Measurements from ENCODE around the gene ATAD3B.

GRCh38 chr1:1529936-1530335 is 58.4 kb downstream of the ATAD3B start:
- no peak for TF ChIP-seq CTCF (IDR thresholded peaks at IDR 0.05; ENCODE audit: insufficient read depth, low read length)
- no peak for TF ChIP-seq POLR2AphosphoS5 (IDR thresholded peaks at IDR 0.05; ENCODE audit: low read depth)
